22Rv1 (cell line): ENCODE results near the gene PRAMEF18.
"Not testable (repeated sequence)": the region's sequence is repeated elsewhere in the genome, so short reads cannot be mapped to it uniquely, and the experiment has no call there.

Source experiments
- CTCF ChIP-seq: fragments of 450-650 bp; IDR thresholded peaks from 2 replicates; pipeline ENCODE4 v1.5.1; 2017; ENCODE audit warnings: mild to moderate bottlenecking
- ZFX ChIP-seq: fragments of 450-650 bp; IDR thresholded peaks from 2 replicates; pipeline ENCODE4 v1.6.1; 2017; ENCODE audit warnings: antibody characterized with exemption, borderline replicate concordance

- TF ChIP-seq CTCF, ZFX: not testable (repeated sequence)
These were observed 20.0 kb upstream of the PRAMEF18 start for GRCh38 chr1:13245841-13246553.
